ENCODE results near the gene MYPN.

GRCh38 chr10:68233046-68233445, 123.8 kb downstream of the MYPN start:
- TF ChIP-seq CTCF (IDR thresholded peaks at IDR 0.05) (no peak), NFE2L2 (conservative IDR thresholded peaks at IDR 0.05; ENCODE audit: low read length) (no peak), POLR2AphosphoS2 (conservative IDR thresholded peaks at IDR 0.05; ENCODE audit: low read length) (no peak), CEBPB (IDR thresholded peaks at IDR 0.05) (no peak), MAX (IDR thresholded peaks at IDR 0.05) (no peak), MYC (IDR thresholded peaks at IDR 0.05; ENCODE audit: borderline replicate concordance, low read length) (no peak), PHF8 (IDR thresholded peaks at IDR 0.05; ENCODE audit: borderline replicate concordance, low read depth) (no peak), RAD21 (conservative IDR thresholded peaks at IDR 0.05 in 1 of 2, IDR thresholded peaks at IDR 0.05 in 1 of 2) (no peak), POLR2A (IDR thresholded peaks at IDR 0.05; ENCODE audit: low read length) (no peak), JUN (IDR thresholded peaks at IDR 0.05) (no peak), BHLHE40 (IDR thresholded peaks at IDR 0.05; ENCODE audit: low read depth, low read length) (no peak), EP300 (IDR thresholded peaks at IDR 0.05) (no peak), CBX2 (IDR thresholded peaks at IDR 0.05; ENCODE audit: borderline replicate concordance, low read depth) (no peak), CHD4 (IDR thresholded peaks at IDR 0.05; ENCODE audit: borderline replicate concordance) (no peak)
